Neuronal stem cell (in vitro differentiated cells): ENCODE data around the gene SYCP2L.

ENCODE experiments used
- DNase-seq: peaks from one replicate; pipeline ENCODE4 v3.0.0-alpha.2; 2013; ENCODE audit warnings: low spot score
- H2AFZ ChIP-seq: one replicate; pipeline ENCODE4 v1.6.1; 2013; ENCODE audit warnings: mild to moderate bottlenecking, low read length, inconsistent platforms
- H2AK5ac ChIP-seq: 2 replicates; pipeline ENCODE4 v1.6.1; 2013; ENCODE audit warnings: low read depth, mild to moderate bottlenecking, inconsistent platforms, low read length, moderate library complexity, mixed read lengths
- H2BK120ac ChIP-seq: 2 replicates; pipeline ENCODE4 v1.6.1; 2013; ENCODE audit warnings: low read depth, mild to moderate bottlenecking, inconsistent platforms, low read length, moderate library complexity, mixed read lengths
- H2BK12ac ChIP-seq: one replicate; pipeline ENCODE4 v1.6.1; 2013; ENCODE audit warnings: low read length, inconsistent platforms
- H2BK15ac ChIP-seq: 2 replicates; pipeline ENCODE4 v1.6.1; 2013; ENCODE audit warnings: mild to moderate bottlenecking, low read length, inconsistent platforms, mixed read lengths
- H2BK5ac ChIP-seq: one replicate; pipeline ENCODE4 v1.6.1; 2013; ENCODE audit warnings: inconsistent platforms, mild to moderate bottlenecking, low read length, moderate library complexity
- H3K14ac ChIP-seq: one replicate; pipeline ENCODE4 v1.6.1; 2013; ENCODE audit warnings: low read length, inconsistent platforms
- H3K18ac ChIP-seq: 2 replicates; pipeline ENCODE4 v1.6.1; 2013; ENCODE audit warnings: low read length, inconsistent platforms
- H3K23ac ChIP-seq: 2 replicates; pipeline ENCODE4 v1.6.1; 2013; ENCODE audit warnings: low read depth, mild to moderate bottlenecking, mixed read lengths, low read length, inconsistent platforms; ENCODE audit not compliant: poor library complexity
- H3K27ac ChIP-seq: replicated peaks from 3 replicates; pipeline ENCODE4 v1.5.1; 2013; ENCODE audit warnings: low read length, inconsistent platforms
- H3K27me3 ChIP-seq, 3 experiments: 2 replicates each; pipeline ENCODE4 v1.6.1; 2013; ENCODE audit warnings: low read length in 3 of 3, mild to moderate bottlenecking in 2 of 3, inconsistent platforms in 1 of 3, low read depth in 1 of 3, mixed read lengths in 1 of 3, moderate library complexity in 1 of 3; ENCODE audit not compliant: control insufficient read depth in 3 of 3, insufficient read depth in 3 of 3
- H3K36me3 ChIP-seq, 2 donors: replicated peaks in 1 of 2; 2 replicates each; pipeline ENCODE4 v1.6.1; 2013; ENCODE audit warnings: low read length in 2 of 2; ENCODE audit not compliant: control insufficient read depth in 2 of 2, insufficient read depth in 2 of 2
- H3K4ac ChIP-seq: 2 replicates; pipeline ENCODE4 v1.6.1; 2013; ENCODE audit warnings: inconsistent platforms, mild to moderate bottlenecking, low read length, moderate library complexity
- H3K4me1 ChIP-seq, 2 donors: 1 replicate in 1 of 2; 2 replicates in 1 of 2; pipeline ENCODE4 v1.6.1; 2013; ENCODE audit warnings: low read length in 2 of 2, low read depth in 1 of 2; ENCODE audit not compliant: control insufficient read depth in 2 of 2, insufficient read depth in 1 of 2
- H3K4me2 ChIP-seq: one replicate; pipeline ENCODE4 v1.6.1; 2013; ENCODE audit warnings: mild to moderate bottlenecking, low read length, inconsistent platforms; ENCODE audit not compliant: insufficient read depth, poor library complexity, severe bottlenecking
- H3K4me3 ChIP-seq, 2 donors: 2 replicates each; pipeline ENCODE4 v1.5.1; 2013; ENCODE audit warnings: low read length in 2 of 2, mild to moderate bottlenecking in 2 of 2, inconsistent platforms in 1 of 2, moderate library complexity in 1 of 2
- H3K79me1 ChIP-seq: one replicate; pipeline ENCODE4 v1.6.1; 2013; ENCODE audit warnings: low read depth, mild to moderate bottlenecking, inconsistent platforms, low read length, moderate library complexity
- H3K9ac ChIP-seq: one replicate; pipeline ENCODE4 v1.6.1; 2013; ENCODE audit warnings: mild to moderate bottlenecking, low read depth, low read length, inconsistent platforms; ENCODE audit not compliant: poor library complexity
- H3K9me3 ChIP-seq, 2 donors: replicated peaks in 1 of 2; 2 replicates each; pipeline versions ENCODE3 to v1.6.1; 2013; ENCODE audit warnings: low read length in 2 of 2, mild to moderate bottlenecking in 2 of 2, inconsistent platforms in 1 of 2, low read depth in 1 of 2, mixed read lengths in 1 of 2, moderate library complexity in 1 of 2; ENCODE audit not compliant: control insufficient read depth in 2 of 2, insufficient read depth in 1 of 2
- H4K8ac ChIP-seq: one replicate; pipeline ENCODE4 v1.6.1; 2013; ENCODE audit warnings: low read depth, mild to moderate bottlenecking, inconsistent platforms, low read length, moderate library complexity
- H4K91ac ChIP-seq: one replicate; pipeline ENCODE4 v1.6.1; 2013; ENCODE audit warnings: low read length, low read depth, mild to moderate bottlenecking, inconsistent platforms; ENCODE audit not compliant: poor library complexity
- WGBS, 2 donors: extraction: QIAGEN DNeasy Blood & Tissue Kit; methylation state at CpG; one replicate each; pipeline ENCODE4 v1.1.7; 2013; ENCODE audit warnings: missing lambda C conversion rate in 2 of 2, mixed read lengths in 1 of 2; ENCODE audit not compliant: insufficient read length in 2 of 2, insufficient replicate concordance in 1 of 2; ENCODE audit errors: extremely low coverage in 2 of 2; 5-methylcytosine and 5-hydroxymethylcytosine counted together

SYCP2L gene

GRCh38 chr6:10961837-10962236 is 75.0 kb downstream of the SYCP2L start:
- Histone ChIP-seq H2AFZ (no peak overlapping the region), H3K14ac (no peak overlapping the region), H3K27me3 (no peaks in the 10 kb centered on the region), H3K18ac (no peak overlapping the region), H3K36me3 (no peaks in the 10 kb centered on the region), H2AK5ac (no peak overlapping the region), H2BK5ac (no peak overlapping the region), H4K91ac (no peak overlapping the region), H3K4ac (no peak overlapping the region), H3K9me3 (no peaks in the 10 kb centered on the region), H2BK12ac (no peak overlapping the region), H3K9ac (no peak overlapping the region), H3K27ac (no peak overlapping the region), H2BK120ac (no peak overlapping the region), H3K4me2 (no peak overlapping the region), H4K8ac (no peak overlapping the region), H3K79me1 (no peaks in the 10 kb centered on the region), H2BK15ac (no peak overlapping the region), H3K4me1 (no peaks in the 10 kb centered on the region), H3K4me3 (no peak overlapping the region), H3K23ac (no peak overlapping the region)
- no CpG with 5 or more reads among the region's 3 CpGs for WGBS, 2 donors
- no peak for DNase-seq

- no peak overlapping the region for H3K4me2 ChIP-seq
- H3K79me1 ChIP-seq: no peaks in the 10 kb centered on the region
- no peaks in the 10 kb centered on the region for H3K27me3 ChIP-seq
- H3K23ac ChIP-seq: no peak overlapping the region
- no peak overlapping the region for H3K9ac ChIP-seq
- WGBS, 2 donors: no CpG with 5 or more reads among the region's 1 CpG
- no peaks in the 10 kb centered on the region for H3K36me3 ChIP-seq
- no peak overlapping the region for H2BK5ac ChIP-seq
- H2BK15ac ChIP-seq: no peak overlapping the region
- H3K4me1 ChIP-seq: no peaks in the 10 kb centered on the region
- no peak for DNase-seq
- H3K27ac ChIP-seq: no peak overlapping the region
- no peak overlapping the region for H2BK12ac ChIP-seq
- no peaks in the 10 kb centered on the region for H3K9me3 ChIP-seq
- H2BK120ac ChIP-seq: no peak overlapping the region
- H3K4ac ChIP-seq: no peak overlapping the region
- H4K91ac ChIP-seq: no peak overlapping the region
- no peak overlapping the region for H3K14ac ChIP-seq
- H3K18ac ChIP-seq: no peak overlapping the region
- H4K8ac ChIP-seq: no peak overlapping the region
- no peak overlapping the region for H3K4me3 ChIP-seq
- H2AFZ ChIP-seq: no peak overlapping the region
- no peak overlapping the region for H2AK5ac ChIP-seq
Measured at GRCh38 chr6:10962673-10963072, 75.8 kb downstream of the SYCP2L start.

GRCh38 chr6:10963113-10963512 is 76.3 kb downstream of the SYCP2L start:
- Histone ChIP-seq H3K18ac (no peak overlapping the region), H2AK5ac (no peak overlapping the region), H3K9ac (no peak overlapping the region), H3K27me3 (no peaks in the 10 kb centered on the region), H3K4me2 (no peak overlapping the region), H3K4me1 (no peaks in the 10 kb centered on the region), H2BK120ac (no peak overlapping the region), H4K8ac (no peak overlapping the region), H3K36me3 (no peaks in the 10 kb centered on the region), H2BK12ac (no peak overlapping the region), H2BK15ac (no peak overlapping the region), H3K23ac (no peak overlapping the region), H3K9me3 (no peaks in the 10 kb centered on the region), H3K14ac (no peak overlapping the region), H3K4ac (no peak overlapping the region), H3K4me3 (no peak overlapping the region), H4K91ac (no peak overlapping the region), H3K27ac (no peak overlapping the region), H2AFZ (no peak overlapping the region), H2BK5ac (no peak overlapping the region), H3K79me1 (no peaks in the 10 kb centered on the region)
- no peak for DNase-seq
- no CpG with 5 or more reads among the region's 2 CpGs for WGBS, 2 donors

- H3K27me3 ChIP-seq: no peaks in the 10 kb centered on the region
- no peak for DNase-seq
- no peak overlapping the region for H3K14ac ChIP-seq
- H3K23ac ChIP-seq: no peak overlapping the region
- H2BK5ac ChIP-seq: no peak overlapping the region
- H3K4me3 ChIP-seq: no peak overlapping the region
- H3K9me3 ChIP-seq: no peaks in the 10 kb centered on the region
- no peak overlapping the region for H3K18ac ChIP-seq
- no peak overlapping the region for H3K9ac ChIP-seq
- no peak overlapping the region for H3K4me2 ChIP-seq
- H3K4me1 ChIP-seq: no peaks in the 10 kb centered on the region
- H4K91ac ChIP-seq: no peak overlapping the region
- no CpG with 5 or more reads among the region's 1 CpG for WGBS, 2 donors
- H4K8ac ChIP-seq: no peak overlapping the region
- no peaks in the 10 kb centered on the region for H3K79me1 ChIP-seq
- no peak overlapping the region for H2BK120ac ChIP-seq
- no peak overlapping the region for H2AFZ ChIP-seq
- H3K4ac ChIP-seq: no peak overlapping the region
- H2BK15ac ChIP-seq: no peak overlapping the region
- H3K36me3 ChIP-seq: no peaks in the 10 kb centered on the region
- no peak overlapping the region for H2BK12ac ChIP-seq
- no peak overlapping the region for H3K27ac ChIP-seq
- no peak overlapping the region for H2AK5ac ChIP-seq
Measured at GRCh38 chr6:10964684-10965083, 77.8 kb downstream of the SYCP2L start.
